Measurements from ENCODE around the gene NXN.
"Not testable (repeated sequence)": the region's sequence is repeated elsewhere in the genome, so short reads cannot be mapped to it uniquely, and the experiment has no call there.

The NXN gene

DNA sequence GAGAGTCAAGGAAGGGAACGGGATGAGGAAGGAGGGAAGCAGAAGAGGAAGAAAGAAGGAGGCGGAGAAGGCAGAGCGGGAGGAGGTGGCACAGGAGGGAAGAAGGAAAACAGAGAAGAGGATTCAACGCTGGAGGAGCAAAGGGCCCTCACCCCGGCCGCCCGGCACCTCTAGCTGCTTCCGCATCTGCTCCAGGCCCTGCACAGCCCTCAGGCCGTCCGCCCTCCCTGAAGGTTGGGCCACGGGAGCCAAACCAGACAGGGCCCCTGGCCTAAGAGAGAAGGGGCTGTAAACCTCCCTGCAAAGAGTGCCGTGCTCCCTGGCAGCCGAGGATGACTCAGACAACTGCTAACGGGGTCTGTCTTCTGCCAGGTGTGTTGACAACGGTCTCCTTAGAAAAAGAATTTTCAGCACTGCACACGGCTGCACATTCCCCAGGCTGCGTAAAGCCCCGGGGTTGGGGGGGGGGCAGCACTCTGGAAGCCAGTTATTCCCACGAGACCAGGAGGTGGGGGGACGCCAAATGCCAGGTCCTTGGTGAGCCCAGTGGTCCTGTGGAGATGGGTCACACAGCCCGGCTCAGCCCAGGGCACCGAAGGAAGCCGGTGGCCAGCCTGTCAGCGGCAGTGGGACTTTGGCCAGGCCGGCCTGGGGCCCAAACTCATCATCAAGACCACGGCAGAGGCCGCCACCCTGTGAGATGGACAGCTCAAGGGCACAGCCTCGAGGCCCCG, 168.4 kb downstream of the NXN start:
- Histone ChIP-seq H3K9me3 (ENCODE audit: control insufficient read depth, insufficient read depth, low read length) (no peaks in the 10 kb centered on the region), H3K9ac (ENCODE audit: low read depth, low read length) (no peak overlapping the region), H3K4me1 (ENCODE audit: insufficient read depth, low read length) (no peaks in the 10 kb centered on the region), H3K36me3 (ENCODE audit: insufficient read depth, low read length) (peaks cover 16% of the 10 kb centered on the region)

DNA sequence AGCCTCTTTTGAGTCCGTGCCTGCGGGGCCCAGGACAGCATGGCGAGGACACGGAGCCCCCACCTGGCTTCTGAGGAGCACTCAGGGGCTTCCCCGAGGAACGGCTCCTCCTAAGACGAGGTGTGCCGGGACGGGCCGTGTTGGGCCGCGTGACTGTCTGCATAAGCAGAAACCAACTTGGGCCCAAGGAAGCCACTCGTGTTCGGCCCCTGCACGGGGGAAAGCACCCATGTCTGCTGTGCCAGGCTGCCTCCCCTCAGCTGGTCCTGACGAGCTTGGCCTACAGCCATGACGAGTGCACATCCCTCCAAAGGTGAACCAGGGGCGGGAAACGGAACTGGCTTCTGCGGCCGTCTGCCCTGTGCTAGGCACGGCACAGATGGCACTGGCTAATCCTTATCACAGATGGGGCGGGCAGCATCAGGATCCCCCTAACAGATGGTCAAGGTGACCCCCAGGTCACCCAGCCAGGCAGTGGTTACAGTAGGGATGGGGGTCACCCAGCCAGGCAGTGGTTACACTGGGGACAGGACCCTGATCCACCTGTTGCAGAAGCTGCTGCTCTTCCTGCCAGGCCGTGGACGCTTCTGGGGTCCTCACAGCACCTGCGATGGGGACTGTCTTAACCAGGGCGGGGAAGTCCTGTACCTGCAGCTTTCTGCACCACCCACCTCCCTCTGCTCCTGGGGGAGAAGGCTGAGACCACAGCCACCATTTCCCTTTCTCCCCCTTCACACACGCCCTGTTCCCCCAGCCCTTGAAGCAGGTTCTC, 171.9 kb downstream of the NXN start:
- no peaks in the 10 kb centered on the region for H3K9me3 ChIP-seq (ENCODE audit: control insufficient read depth, insufficient read depth, low read length)
- H3K36me3 ChIP-seq (ENCODE audit: insufficient read depth, low read length), result peaks cover 6% of the 10 kb centered on the region; the same call in 1 of the 2 replicates
- H3K4me1 ChIP-seq (ENCODE audit: insufficient read depth, low read length), result peaks cover 3% of the 10 kb centered on the region; the same call in 1 of the 2 replicates
- no peak overlapping the region for H3K9ac ChIP-seq (ENCODE audit: low read depth, low read length)

DNA sequence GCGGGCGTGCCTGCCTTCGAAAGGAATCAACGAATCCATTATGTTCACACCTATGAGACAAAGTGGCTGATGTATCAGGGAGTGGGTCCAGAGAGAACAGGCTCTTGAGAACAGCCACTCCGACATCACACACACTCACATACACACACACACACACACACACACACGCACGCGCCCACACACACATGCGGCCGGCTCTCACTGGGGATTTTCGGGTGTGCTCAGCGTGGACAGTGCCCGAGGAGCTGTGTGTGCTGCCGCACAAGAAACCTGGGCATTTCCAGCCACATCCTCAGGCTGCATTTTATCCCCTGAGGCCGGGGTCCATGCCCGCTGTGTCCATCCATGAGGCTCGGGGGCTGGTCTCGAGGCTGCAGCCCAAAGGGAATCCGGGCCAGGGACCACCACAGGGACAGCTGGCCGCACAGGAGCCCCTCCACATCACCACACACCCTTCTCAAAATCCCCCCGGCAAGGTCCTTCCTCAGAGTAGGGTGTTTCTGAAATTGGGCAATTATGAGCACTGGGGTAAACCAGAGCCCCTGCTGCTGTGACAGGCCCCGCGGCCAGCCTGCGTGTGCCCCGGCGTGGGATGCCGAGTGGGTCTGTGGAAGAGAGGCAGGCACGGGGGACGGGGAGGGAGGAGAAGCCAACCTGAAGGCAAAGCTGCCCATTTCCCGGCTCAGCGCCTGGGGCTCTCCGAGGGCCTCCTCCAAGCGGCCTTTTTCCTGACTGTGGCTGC, 172.6 kb downstream of the NXN start:
- Histone ChIP-seq H3K9me3 (ENCODE audit: control insufficient read depth, insufficient read depth, low read length) (no peaks in the 10 kb centered on the region), H3K4me1 (ENCODE audit: insufficient read depth, low read length) (peaks cover 3% of the 10 kb centered on the region; the same call in 1 of the 2 replicates), H3K36me3 (ENCODE audit: insufficient read depth, low read length) (no peaks in the 10 kb centered on the region), H3K9ac (ENCODE audit: low read depth, low read length) (no peak overlapping the region)

DNA sequence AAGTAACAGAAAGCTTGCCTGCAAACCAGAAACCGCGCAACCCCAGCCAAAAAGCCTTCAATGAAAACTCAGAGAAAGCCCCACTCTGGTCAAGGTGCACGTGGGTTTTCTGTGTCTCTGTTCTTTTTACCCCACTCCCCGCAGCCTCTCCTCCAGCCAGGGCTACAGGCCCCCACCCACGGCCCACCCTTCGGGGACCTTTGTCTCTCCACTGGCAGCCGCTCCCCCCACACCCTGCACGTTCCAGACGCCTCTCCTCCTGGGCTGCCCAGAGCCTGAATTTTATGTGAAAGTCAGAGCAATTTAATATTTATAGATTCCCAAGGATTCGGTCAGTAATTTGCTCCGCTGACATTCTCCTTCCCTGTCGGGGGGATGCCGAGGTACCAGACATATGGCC, 173.2 kb downstream of the NXN start:
- Histone ChIP-seq H3K4me1 (ENCODE audit: insufficient read depth, low read length) (peaks cover 3% of the 10 kb centered on the region; the same call in 1 of the 2 replicates), H3K36me3 (ENCODE audit: insufficient read depth, low read length) (no peaks in the 10 kb centered on the region), H3K9ac (ENCODE audit: low read depth, low read length) (no peak overlapping the region), H3K9me3 (ENCODE audit: control insufficient read depth, insufficient read depth, low read length) (no peaks in the 10 kb centered on the region)

DNA sequence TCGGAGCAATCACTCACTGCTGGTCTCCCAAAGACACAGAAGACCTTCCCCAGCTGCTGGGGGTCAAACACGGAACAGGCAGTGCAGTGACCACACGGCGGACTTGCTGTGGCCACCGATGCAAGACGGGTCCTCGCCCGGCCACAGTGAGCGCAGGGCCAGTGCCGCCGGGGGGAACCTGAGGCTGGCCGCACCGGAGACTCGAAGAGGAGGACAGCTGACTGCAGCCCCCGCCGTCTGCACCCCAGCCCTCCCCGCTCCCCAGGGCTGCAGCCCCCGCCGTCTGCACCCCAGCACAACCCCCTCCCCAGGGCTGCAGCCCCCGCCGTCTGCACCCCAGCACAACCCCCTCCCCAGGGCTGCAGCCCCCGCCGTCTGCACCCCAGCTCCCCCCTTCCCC, 173.7 kb downstream of the NXN start:
- not testable (repeated sequence) for H3K9ac ChIP-seq (ENCODE audit: low read depth, low read length); H3K36me3 ChIP-seq (ENCODE audit: insufficient read depth, low read length); H3K9me3 ChIP-seq (ENCODE audit: control insufficient read depth, insufficient read depth, low read length); H3K4me1 ChIP-seq (ENCODE audit: insufficient read depth, low read length)

DNA sequence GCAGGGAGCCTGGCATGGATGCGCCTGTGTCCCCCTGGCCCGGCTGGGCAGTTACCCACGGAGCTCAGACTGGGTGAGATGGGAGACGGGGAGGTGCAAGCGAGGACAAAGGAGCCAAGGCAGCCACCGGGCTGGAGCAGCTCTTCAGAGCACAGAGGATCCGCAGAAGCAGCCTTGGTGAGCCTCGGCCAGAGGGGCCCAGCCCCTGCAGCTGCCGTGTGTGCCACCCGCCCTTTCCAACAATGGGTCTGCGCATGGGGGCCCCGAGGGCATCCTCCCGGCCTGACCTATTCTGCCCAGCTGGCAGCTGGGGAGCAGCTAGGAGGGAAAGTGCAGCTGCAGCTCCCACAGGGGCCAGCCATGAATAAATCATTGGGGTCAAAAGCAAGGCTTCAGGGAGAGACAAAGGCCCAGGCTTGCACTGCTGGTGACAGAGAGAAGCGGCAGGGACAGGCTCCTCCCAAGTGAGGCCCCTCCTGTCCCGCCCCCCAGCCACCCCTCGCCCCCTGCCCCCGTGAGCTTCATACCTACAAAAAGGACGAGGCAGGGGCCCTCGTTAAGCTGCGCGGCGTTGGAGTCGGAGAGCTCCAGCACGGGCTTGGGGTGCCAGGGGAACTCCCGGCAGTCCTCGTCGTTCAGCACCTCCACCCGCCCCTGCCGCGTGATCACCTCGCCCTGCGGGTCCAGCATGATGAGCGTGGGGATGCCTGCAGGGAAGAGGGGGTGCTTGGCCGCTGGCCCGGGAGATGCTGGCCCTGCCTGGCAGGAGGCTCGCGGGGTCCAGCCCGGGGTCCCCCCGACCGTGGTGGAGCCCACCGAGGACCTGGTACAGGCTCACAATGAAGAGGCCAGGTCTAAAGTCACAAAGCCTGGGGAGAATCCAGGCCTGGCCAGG, 174.8 kb downstream of the NXN start:
- H3K4me1 ChIP-seq (ENCODE audit: insufficient read depth, low read length), result peaks cover 3% of the 10 kb centered on the region; the same call in 1 of the 2 replicates
- H3K9ac ChIP-seq (ENCODE audit: low read depth, low read length), result no peak overlapping the region
- no peaks in the 10 kb centered on the region for H3K9me3 ChIP-seq (ENCODE audit: control insufficient read depth, insufficient read depth, low read length)
- no peaks in the 10 kb centered on the region; the same call in 1 of the 2 replicates for H3K36me3 ChIP-seq (ENCODE audit: insufficient read depth, low read length)

DNA sequence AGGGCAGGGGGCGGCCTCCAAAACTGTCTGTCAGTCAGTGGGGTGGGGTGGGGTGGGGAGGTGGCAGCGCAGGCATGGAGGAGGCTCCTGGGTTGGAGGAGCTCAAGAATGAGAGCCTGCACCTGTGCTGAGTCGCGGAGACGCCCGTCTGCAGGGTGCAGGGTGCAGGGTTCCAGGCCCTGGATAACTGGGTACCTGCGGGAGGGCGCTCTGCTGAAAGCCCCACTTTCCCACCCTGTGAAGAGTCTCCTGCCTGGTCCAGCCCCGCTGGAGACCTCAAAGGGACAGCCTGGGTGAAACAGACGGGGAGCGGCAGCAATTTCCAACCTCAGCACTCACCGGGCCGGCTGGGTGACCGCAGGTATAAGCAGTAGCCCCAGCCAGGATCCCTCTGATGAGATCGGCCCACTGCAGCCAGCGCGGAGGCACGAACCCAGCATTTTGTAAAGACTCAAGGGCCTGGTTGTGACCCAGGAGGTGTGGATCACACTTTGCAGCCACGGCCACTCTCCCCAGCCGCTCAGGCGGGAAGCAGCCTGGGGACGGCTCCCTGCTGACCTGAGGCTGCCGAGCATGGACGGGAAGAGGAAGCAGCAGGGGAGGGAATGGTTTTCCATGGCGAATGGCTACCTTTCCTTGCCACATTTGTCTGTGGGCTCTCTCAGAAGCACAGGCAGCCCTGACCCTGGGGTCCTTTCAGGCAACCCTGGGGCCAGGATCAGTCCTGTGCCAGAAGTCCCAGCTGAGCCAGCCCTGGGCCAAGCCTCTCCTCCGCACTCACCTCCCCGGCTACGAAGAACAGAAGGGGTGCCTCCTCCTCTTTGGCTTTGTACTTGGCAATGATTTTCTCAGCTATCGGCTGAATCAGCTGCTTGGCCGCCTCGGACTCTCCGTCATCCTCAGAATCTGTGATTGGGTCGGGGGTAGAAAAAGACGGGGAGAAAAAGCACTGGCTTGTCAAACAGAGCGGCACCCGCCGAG, 176.4 kb downstream of the NXN start:
- Histone ChIP-seq H3K4me1 (ENCODE audit: insufficient read depth, low read length) (peaks cover 3% of the 10 kb centered on the region; the same call in 1 of the 2 replicates), H3K36me3 (ENCODE audit: insufficient read depth, low read length) (no peaks in the 10 kb centered on the region; the same call in 1 of the 2 replicates), H3K9ac (ENCODE audit: low read depth, low read length) (no peak overlapping the region), H3K9me3 (ENCODE audit: control insufficient read depth, insufficient read depth, low read length) (no peaks in the 10 kb centered on the region)

DNA sequence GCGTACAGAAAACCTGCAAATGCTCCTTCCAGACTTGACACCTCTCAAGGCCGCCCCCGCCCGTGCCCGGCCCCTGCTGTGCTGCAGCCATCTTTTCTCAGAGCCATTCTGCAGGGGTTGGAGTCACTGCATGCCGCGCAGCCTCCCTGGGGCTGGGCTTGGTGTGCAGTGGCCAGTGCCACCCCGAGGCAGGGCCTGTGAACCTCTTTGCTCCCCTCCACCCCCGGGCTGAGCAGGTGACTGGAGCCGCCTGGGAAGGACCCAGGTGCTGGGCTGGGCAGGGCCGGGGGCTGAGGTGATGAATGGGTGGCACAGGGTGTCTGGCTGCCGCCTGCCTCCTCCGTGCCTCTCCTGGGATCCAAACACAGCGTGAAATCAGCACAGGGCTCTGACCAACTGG, 177.1 kb downstream of the NXN start:
- Histone ChIP-seq H3K4me1 (ENCODE audit: insufficient read depth, low read length) (peaks cover 3% of the 10 kb centered on the region; the same call in 1 of the 2 replicates), H3K9ac (ENCODE audit: low read depth, low read length) (no peak overlapping the region), H3K36me3 (ENCODE audit: insufficient read depth, low read length) (no peaks in the 10 kb centered on the region; the same call in 1 of the 2 replicates), H3K9me3 (ENCODE audit: control insufficient read depth, insufficient read depth, low read length) (no peaks in the 10 kb centered on the region)

DNA sequence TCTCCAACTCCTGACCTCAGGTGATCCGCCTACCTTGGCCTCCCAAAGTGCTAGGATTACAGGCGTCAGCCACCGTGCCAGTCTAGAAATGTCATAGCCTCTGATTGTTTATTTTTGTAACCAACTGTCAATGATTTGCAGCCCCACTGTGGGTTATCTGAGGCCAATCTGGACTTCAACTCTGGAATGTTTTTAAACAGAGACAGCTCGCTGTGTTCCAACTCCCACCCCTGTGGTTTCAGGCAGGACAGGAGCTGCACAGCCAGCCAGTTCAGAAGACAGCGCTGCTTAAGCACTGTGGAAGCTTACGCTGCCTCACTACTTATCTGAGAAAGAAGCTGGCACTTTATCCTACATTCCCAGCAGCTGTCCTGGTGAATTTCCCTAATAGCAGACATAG, 177.9 kb downstream of the NXN start:
- no peak overlapping the region for H3K9ac ChIP-seq (ENCODE audit: low read depth, low read length)
- no peaks in the 10 kb centered on the region for H3K9me3 ChIP-seq (ENCODE audit: control insufficient read depth, insufficient read depth, low read length)
- no peaks in the 10 kb centered on the region; the same call in 1 of the 2 replicates for H3K36me3 ChIP-seq (ENCODE audit: insufficient read depth, low read length)
- H3K4me1 ChIP-seq (ENCODE audit: insufficient read depth, low read length), result peaks cover 3% of the 10 kb centered on the region; the same call in 1 of the 2 replicates

DNA sequence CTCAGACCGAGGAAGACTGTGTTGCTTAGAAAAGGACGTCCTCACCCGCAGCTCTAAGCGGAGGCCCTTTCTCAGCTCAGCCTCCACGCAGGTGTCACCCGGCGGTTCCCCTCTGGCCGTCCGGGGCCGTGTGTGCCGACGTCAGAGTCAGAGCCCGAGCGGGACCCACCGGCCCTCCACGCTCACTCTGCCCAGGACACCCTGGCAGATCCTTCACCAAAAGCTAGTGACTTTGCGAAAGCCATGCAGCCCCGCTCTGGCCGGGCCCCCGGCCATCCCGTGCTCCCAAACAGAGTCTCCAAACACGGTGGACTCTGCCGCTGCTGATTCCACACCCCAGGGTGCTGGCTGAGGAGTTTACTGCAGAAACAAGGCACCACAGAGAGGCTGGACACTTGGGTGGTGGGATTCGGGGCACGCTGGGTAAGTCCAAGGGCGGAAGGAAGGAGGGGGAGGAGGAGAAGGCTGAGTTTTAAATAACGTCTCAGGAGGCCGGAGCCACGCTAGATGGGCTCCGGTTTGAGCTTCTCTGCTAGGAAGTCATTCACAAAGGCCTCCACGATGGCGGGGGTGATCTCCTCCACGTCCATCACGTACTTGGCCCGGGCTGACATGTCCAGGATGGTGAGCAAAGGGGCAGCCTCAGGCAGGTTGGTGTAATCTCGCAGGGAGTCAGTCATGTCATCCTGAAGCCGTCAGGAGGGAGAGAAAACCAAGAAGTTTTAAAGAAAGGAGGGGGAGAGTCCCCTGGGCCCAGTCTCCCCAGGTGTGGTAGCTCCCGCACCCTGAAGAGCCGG, 178.9 kb downstream of the NXN start:
- H3K9me3 ChIP-seq (ENCODE audit: control insufficient read depth, insufficient read depth, low read length), result no peaks in the 10 kb centered on the region
- H3K9ac ChIP-seq (ENCODE audit: low read depth, low read length), result no peak overlapping the region
- H3K36me3 ChIP-seq (ENCODE audit: insufficient read depth, low read length), result no peaks in the 10 kb centered on the region; the same call in 1 of the 2 replicates
- H3K4me1 ChIP-seq (ENCODE audit: insufficient read depth, low read length), result peaks cover 3% of the 10 kb centered on the region; the same call in 1 of the 2 replicates

DNA sequence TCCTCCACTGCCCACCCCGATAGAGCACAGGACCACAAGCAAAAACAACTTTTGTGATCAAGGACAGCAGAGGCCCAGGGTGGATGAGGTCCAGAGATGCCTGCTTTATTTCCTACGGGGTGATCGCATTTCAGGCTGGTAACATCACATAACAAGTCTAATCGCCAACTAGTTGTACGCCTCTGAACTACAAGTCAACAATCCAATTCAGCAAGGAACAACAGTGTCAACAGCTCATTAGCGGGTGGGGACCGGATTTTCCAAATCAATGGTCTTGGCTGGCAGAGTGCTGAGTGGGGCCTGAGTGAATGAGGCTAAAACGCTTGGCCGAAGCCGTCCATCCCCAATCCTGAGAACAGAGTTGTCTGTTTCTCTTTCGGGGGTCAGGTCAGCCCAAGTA, 180.3 kb downstream of the NXN start:
- Histone ChIP-seq H3K4me1 (ENCODE audit: insufficient read depth, low read length) (peaks cover 10% of the 10 kb centered on the region; the same call in 1 of the 2 replicates), H3K9me3 (ENCODE audit: control insufficient read depth, insufficient read depth, low read length) (no peaks in the 10 kb centered on the region), H3K36me3 (ENCODE audit: insufficient read depth, low read length) (no peaks in the 10 kb centered on the region; the same call in 1 of the 2 replicates), H3K9ac (ENCODE audit: low read depth, low read length) (no peak overlapping the region)

DNA sequence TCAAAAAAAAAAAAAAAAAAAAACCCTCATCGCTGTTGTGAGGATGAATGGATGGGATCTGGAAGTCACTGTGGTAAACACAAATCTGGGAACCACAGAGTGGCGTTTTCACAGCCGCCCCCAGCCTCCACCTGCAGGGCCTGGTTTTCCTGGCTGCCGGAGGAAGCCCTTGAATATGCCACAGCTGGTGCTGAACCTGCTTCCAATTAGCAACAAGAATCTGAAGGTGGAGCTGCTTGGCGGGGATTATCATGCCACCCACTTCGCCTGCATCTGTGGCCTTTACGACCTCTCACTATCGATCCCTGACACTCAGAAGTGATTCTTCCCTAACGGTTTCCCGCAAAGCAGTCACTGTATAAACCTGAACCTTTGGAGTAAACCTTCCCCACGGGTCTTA, 181.3 kb downstream of the NXN start:
- H3K9ac ChIP-seq (ENCODE audit: low read depth, low read length), result no peak overlapping the region
- peaks cover 10% of the 10 kb centered on the region; the same call in 1 of the 2 replicates for H3K4me1 ChIP-seq (ENCODE audit: insufficient read depth, low read length)
- H3K36me3 ChIP-seq (ENCODE audit: insufficient read depth, low read length), result no peaks in the 10 kb centered on the region; the same call in 1 of the 2 replicates
- H3K9me3 ChIP-seq (ENCODE audit: control insufficient read depth, insufficient read depth, low read length), result no peaks in the 10 kb centered on the region

Data from ES-I3 (cell line).